Measurements from ENCODE around the gene GDAP1L1. TPM values are rescaled to one million over a fixed set of nuclear protein-coding genes. Genes with fewer than 3 reads are reported as not detected.
"Not testable (repeated sequence)": the region's sequence is repeated elsewhere in the genome, so short reads cannot be mapped to it uniquely, and the experiment has no call there.

Gene GDAP1L1
- total RNA-seq, 1 experiment from 2014 or later: not detected

DNA sequence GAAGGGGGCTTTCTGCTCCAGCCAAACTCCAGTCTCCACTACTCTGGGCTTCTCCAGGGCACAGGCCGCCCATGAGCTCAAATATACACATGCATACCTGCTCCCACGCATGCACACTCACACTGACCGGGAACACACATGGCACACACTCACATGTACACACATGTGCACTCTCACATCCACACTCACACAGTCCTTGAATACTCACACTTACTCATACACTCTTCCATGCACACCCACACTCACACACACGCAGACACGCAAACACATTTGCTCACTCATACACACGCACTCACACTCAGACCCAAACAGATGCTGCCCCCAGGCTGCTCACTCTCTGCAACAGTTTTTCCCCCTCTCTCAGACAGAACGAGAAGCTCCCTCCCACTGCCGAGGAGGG, 7.0 kb downstream of the GDAP1L1 start:
- DNase-seq (ENCODE audit: low read depth): no peak

DNA sequence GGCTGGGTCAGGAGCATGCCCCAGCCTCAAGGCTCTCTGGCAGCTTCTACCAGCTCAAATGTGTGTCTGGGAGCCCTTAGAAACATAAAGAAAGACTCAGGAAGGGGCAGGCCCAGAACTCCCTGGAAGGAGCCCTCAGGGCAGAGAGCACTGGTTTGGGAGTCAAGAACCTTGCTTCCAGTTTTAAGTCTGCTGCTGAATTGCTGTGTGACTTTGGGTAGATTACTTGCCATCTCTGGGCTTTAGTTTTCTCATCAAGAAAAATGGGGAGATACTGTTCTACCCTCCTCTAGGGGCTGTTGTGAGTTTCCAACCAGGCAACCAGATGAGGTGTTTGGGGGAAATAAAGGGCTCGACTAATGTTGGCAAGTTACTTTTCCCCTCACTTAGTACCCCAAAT, 8.8 kb downstream of the GDAP1L1 start:
- DNase-seq (ENCODE audit: low read depth): no peak

DNA sequence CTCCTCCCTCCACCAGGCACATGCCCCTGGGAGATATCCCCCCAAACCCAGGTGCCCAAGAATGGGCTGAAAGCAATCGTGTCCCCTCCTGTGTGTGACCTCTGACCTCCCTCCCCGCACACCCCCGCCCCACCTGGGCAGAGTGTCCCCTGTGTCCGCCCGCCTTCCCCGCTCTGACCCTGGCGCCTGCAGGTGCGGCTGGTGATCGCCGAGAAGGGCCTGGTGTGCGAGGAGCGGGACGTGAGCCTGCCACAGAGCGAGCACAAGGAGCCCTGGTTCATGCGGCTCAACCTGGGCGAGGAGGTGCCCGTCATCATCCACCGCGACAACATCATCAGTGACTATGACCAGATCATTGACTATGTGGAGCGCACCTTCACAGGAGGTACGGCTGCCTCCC, 9.9 kb downstream of the GDAP1L1 start:
- no peak for DNase-seq (ENCODE audit: low read depth)

DNA sequence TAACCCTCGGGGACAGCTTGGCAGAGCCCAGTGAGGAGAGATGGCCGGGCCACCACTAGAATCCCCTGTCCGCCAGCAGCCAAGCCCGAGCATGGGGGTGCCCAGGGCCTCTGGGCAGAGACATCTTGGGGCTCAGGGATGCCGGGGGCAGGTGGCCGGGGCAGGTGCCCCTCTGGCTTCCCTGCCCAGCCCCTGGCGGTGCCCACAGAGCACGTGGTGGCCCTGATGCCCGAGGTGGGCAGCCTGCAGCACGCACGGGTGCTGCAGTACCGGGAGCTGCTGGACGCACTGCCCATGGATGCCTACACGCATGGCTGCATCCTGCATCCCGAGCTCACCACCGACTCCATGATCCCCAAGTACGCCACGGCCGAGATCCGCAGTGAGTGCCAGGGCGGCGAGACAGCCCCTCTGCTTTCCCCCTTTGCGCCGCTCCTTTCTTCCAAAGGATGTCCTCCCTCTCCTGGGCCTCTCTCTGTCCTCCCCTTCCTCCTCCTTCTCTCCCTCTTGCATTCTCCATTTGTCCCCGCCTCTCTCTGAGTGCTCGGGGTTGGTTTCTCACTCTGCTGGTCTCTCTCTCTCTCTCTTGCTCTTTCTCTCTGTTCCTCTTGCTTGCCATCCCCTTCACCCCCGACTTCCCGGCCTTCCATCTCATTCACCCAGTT, 11.2 kb downstream of the GDAP1L1 start:
- DNase-seq (ENCODE audit: low read depth): no peak

DNA sequence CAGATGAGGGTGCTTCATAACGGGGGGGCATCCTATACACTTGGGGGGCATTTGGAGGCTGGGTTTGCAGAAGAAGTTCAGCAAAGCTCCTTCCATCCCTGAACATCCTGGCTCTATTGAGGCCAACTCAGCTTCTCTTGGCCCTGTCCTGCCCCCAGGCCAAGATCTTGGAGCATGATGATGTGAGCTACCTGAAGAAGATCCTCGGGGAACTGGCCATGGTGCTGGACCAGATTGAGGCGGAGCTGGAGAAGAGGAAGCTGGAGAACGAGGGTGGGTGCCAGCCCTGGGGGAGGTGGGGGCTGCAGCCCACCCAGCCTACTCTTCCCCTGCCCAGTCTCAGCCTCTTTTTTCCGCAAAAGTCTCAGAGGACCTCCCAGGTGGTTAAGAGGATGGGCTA, 17.2 kb downstream of the GDAP1L1 start:
- peak; percentile 36 for DNase-seq (ENCODE audit: low read depth)

DNA sequence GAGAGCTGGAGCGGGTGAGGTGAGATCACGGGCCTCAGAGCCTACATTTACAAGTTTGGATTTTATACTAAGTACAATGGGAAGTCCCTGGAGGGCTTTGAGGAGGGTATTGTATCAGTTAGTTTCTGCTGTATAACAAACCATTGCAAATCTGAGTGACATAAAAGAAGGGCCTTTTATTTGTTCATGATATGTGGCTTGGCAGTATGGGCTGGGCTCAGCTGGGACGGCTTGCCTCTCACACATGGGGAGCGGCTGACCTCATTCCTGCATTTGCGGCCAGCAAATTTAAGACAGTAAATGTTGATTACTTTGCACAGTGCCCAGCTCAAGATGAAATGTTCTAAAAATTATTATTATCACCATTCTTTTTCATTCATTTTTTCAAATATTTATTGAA, 21.7 kb downstream of the GDAP1L1 start:
- DNase-seq (ENCODE audit: low read depth): no peak

DNA sequence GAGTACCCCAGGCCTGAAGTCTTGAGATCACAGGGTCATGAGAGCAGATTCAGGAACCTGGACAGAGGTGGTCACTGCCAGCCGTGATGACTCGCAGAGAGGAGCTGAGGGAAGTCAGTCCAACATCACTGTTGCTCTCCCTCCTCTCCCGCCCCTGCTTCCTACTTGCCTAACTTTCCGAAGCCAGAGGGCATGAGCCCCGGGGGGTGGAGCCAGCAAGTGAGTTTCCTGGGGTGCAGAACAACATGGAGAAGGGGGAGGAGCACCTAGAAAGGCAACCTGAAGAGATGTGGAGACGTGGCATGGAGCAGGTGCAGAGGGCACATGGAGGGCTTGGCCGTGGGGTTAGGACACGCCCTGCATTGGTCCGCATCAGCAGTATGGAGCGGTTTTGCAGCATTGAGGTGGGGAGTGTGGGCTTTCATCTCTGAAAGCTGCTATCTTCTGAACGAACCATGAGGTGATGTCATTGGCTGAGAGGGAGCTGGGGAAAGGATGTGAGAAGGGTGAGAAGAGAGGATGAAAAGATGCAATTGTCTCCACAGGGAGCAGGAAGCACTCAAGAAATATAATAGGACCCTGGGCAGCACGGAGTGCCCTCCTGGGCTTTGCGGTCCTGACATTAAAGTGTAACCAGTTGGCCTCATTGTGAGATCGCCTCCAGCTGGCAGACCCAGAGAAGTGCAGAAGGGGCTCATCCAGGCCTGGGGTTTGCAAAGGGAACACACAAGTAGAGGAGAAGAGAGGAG, 25.0 kb downstream of the GDAP1L1 start:
- no peak for DNase-seq (ENCODE audit: low read depth)

DNA sequence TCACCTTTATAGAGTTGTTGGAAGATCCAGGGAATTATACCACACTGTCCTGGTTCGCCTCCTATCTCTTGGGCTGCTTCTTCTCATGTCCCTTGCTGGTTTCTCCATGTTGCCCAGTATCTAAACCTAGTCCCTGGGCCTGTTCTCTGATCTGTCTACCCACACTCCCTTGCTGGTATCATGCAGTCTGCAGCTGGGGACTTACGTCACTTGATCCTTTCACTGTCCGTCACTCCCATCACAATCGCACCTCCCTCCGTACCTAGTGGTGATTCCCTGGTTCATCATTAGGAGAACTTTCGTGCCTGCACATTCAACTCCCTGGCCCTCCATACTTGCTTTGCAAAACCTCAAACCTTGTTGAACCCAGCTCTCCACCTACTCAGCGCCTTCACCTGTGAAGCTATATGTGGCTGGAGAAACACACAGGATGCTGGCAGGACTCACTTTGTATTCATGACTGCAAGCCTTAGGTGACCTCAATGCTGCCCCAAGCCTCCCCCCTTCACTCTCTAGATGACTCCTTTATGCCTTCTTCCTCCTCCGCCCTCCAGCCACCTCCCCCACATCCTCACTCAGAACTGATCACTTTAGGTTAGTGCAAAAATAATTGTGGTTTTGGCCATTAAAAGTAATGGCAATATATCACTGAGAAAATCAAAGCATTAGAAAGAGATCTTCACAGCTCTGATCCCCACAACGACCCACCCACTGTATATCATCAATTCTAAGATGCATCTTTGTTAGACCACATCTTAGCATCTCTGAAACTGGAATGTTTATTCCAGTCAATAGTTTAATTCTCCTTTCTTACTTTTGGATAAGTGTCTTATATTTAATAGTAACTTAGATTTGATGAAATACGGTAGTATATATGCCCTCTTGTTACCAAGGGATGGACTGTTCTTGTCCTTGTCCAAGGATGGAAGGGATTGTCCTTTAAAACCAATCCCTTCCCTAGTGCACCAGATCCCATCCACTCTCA, 26.4 kb downstream of the GDAP1L1 start:
- no peak for DNase-seq (ENCODE audit: low read depth)

DNA sequence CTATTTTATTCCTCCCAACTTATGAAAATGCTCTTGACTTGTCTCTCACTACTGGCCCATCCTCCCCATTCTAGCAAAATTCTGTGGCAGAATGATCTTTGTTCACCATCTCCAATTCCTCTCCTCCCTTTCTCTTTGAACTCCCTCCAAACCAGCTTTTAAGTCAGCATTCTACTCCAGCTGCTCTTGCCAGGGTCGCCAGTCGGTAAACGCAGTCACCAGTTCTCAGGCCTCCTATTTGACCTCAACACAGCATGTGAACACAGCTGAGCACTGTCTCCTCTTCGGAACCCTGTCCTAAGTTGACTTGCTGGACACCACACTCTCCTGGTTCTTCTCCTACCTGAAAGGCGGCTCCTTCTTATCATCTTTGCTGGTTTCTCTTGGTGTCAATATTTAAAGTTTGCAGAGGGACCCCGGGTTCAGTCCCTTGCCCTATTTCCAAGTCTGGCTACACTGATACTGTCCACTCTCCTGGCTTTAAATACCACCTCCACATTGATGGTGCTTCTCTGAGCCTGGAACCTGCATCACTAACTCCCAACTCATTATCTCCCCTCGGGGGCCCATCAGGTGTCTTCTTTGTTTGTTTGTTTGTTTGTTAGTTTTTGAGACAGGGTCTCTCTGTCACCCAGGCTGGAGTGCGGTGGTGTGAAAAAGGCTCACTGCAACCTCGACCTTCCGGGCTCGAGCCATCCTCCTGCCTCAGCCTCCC, 27.4 kb downstream of the GDAP1L1 start:
- DNase-seq (ENCODE audit: low read depth): no peak

DNA sequence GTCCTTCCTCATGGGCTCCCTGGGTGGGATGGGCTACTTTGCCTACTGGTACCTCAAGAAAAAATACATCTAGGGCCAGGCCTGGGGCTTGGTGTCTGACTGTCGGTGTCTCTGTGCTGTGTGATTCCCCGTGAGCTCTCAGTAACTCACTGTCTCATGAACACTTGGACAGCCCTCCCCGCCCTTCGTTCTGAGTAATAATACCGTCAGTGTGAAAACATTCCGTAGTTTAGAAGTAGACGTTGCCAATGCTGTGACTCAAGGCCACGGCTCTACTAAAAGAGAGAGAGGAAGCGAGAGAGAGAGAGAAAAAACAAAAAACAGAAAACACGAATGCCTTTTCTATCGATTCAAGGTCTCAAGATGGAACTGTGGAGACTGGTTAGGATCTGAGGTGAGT, 32.1 kb downstream of the GDAP1L1 start:
- peak; percentile 93 for DNase-seq (ENCODE audit: low read depth)

DNA sequence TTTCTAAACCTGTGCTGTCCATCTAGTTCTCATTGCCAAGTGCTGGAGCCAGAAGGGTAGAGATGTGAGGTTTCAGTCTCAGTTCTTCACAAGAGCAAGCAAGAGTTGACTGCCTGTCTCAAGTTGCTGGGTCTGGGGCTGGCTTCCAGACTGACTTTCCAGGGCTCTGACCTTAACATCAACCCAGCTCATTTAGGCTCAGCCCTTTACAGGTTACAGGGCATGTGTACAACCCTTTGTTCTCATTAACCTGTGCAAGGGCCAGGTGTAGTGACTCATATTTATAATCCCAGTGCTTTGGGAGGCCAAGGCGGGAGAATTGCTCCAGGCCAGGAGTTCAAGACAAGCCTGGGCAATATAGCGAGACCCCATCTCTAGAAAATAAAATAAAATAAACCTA, 33.3 kb downstream of the GDAP1L1 start:
- no peak for DNase-seq (ENCODE audit: low read depth)

DNA sequence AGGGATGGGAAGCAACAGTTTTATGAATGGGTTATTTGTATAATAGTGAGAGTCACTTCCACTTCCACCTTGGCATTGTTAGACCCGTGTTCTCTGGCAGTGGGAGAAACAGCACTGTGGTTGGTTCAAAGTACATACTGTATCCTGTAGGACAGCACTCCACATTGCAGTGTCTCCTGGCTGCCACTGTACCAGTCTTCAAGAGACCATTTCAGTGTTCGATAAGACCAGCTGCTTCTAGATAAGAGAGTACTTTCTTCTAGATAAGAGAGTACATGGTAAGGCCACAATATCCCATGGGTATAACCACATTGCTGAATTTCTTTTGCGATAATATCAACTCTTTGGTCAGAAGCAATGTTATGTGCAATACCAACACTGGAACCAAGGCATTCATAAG, 35.1 kb downstream of the GDAP1L1 start:
- no peak for DNase-seq (ENCODE audit: low read depth)

DNA sequence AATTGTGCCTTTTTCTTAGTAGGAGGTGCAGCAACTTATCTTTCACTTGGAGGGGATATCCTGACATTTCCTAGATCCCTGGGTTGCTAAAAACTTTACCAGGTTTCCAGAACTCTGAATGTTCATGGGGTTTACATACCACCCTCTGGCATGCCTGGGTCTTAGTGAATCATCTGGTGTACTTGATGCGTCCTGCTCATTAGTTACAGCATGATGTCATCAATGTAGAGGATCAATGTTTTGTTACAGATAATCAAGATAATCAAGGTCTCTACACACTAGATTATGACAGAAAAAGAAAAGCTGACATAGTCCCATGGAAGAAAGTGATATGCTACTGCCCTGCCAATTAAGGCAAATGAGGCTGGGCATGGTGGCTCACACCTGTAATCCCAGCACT, 36.9 kb downstream of the GDAP1L1 start:
- no peak for DNase-seq (ENCODE audit: low read depth)

DNA sequence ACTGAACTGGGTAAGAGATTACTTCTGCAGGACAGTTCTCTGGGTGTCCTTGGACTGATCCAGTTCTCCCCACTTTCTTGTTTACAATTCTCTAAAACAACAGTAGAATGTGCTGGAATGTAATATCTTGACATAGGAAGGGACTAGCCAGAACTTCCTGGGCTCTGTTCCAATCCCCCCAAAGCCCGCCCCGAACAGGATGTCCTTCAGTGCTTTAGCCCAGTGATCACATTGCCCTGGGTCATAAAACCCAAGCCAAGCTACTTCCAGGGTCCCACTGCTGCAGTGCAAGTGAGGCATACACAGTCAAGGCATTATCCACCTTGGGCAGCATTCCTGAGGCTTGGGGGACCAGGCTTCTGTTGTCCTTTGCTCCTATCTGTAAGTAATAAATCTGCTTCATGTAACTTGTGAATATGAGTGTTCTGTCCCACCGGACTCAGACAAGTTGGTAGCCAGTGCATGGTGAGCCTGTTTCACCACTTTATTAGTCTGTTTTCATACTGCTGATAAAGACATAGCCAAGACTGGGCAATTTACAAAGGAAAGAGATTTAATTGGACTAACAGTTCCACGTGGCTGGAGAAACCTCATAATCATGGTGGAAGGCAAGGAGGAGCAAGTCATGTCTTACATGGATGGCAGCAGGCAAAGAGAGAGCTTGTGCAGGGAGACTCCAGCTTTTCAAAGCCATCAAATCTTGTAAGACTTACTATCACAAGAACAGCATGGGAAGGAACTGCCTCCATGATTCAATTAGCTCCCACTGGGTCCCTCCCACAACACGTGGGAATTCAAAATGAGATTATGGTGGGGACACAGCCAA, 40.4 kb downstream of the GDAP1L1 start:
- DNase-seq (ENCODE audit: low read depth): no peak

DNA sequence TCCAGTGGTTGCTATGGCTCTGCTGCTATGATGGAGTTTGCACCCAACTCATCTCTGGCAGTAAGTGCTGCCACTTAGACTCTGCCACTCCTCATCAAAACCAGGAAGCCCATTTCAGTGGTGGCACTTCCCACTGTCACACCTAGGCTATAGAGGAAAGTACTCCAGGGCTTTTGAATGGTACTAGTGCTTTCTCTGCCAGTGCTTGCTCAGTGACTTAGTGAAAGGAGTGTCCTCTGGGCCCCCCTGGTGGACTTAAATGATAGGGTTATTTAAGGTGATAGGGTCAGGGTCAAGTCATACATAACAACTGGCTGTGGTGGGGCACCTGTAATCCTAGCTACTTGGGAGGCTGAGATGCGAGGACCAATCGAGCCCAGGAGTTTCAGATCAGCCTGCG, 41.1 kb downstream of the GDAP1L1 start:
- no peak for DNase-seq (ENCODE audit: low read depth)

DNA sequence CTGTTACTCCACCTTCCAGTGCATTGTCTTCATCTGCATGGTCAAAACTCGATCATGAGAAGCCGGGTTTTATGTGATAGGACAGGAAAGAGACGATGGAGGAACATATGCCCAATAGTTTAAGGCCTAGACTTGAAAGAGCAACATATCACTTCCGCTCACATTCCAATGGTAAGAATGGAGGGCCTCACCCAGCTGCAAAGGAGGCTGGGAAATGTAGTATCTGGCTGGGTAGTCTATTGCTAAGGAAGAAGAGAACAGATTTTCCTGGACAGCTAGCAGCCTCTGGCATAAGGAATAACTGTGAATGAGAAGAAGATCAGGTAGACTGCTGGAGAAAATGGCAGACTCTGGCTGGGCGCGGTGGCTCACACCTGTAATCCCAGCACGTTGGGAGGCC, 44.6 kb downstream of the GDAP1L1 start:
- no peak for DNase-seq (ENCODE audit: low read depth)

DNA sequence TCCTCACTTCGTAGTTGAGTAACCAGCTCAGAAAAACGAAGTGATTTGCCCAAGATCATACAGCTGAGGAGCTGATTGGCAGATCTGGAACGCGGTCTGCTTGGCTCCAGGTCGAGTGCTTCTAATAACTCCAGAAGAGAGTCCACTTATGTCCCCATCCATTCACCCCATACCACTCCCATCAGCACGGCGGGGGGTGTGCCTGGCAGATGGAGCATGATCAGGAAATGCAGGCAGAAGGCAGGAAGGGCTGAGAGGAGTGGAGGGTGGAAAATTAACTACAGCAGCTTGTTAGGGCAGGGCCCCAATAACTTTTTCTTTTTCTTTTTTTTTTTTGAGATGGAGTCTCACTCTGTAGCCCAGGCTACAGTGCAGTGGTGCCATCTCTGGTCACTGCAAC, 48.9 kb downstream of the GDAP1L1 start:
- no peak for DNase-seq (ENCODE audit: low read depth)

DNA sequence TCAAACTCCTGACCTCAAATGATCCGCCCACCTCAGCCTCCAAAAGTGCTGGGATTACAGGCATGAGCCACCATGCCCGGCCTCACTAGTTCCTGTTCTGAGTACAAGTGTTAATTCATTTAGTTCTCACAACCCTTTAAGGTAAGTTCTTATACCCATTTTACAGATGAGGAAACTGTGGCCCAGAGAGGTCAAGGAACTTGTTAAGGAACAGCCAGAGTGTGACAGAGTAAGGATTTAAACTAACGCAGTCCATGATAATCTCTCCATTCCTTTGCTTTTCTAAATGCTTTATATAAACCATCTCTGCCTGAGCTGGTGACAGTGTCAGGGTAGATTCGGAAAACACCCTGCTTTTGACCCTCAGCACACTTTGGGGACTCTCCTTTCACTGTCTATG, 50.6 kb downstream of the GDAP1L1 start:
- DNase-seq (ENCODE audit: low read depth): no peak

DNA sequence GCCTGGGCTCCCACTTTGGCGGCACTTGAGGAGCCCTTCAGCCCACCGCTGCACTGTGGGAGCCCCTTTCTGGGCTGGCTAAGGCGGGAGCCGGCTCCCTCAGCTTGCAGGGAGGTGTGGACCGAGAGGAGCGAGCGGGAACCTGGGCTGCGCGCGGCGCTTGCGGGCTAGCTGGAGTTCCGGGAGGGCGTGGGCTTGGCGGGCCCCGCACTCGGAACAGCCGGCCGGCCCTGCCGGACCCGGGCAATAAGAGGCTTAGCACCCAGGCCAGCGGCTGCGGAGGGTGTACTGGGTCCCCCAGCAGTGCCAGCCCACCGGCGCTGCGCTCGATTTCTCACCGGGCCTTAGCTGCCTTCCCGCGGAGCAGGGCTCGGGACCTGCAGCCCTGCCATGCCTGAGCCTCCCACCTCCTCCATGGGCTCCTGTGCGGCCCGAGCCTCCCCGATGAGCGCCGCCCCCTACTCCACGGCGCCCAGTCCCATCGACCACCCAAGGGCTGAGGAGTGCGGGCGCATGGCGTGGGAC, 52.0 kb downstream of the GDAP1L1 start:
- not testable (repeated sequence) for DNase-seq (ENCODE audit: low read depth)

DNA sequence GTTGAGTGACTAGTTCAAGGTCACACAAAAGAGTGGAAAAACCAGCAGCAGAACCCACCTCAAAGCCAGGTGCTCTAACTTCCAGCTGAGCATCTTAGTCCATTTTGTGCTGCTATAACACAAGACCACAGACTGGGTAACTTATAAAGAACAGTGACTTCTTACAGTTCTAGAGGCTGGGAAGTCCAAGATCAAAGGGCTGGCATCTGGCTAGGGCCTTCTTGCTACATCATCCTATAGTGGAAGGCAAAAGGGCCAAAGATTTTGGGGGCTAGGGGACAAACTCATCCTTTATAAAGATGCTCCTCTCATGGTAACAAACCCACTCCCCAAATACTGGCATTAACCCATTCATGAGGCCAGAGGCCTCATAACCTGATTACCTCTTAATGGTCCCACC, 54.2 kb downstream of the GDAP1L1 start:
- no peak for DNase-seq (ENCODE audit: low read depth)

Measured in M059J (cell line).